HepG2 (cell line): ENCODE results near the gene ABHD2. TPM values are rescaled to one million over a fixed set of nuclear protein-coding genes. Genes with fewer than 3 reads are reported as not detected.
A peak's percentile ranks its signal among the peaks of the same experiment; 100 is the strongest.

Experiments
- ATF6 ChIP-seq: sonication (generic); formaldehyde crosslinking; conservative IDR thresholded peaks from 2 replicates; pipeline ENCODE4 v1.4.0; 2020; ENCODE audit warnings: missing genetic modification reagents
- FOSL2 ChIP-seq: sonication (generic); formaldehyde crosslinking; IDR thresholded peaks from 2 replicates; pipeline ENCODE4 v1.4.0; 2020; ENCODE audit warnings: missing genetic modification reagents
- FOXJ3 ChIP-seq: sonication (generic); formaldehyde crosslinking; IDR thresholded peaks from 2 replicates; pipeline ENCODE4 v1.4.0; 2020; ENCODE audit warnings: missing genetic modification reagents, mild to moderate bottlenecking, borderline replicate concordance
- GATA4 ChIP-seq: sonication (generic); IDR thresholded peaks from 2 replicates; pipeline ENCODE4 v1.6.1; 2016; ENCODE audit warnings: antibody characterized with exemption, low read depth, borderline replicate concordance
- LCORL ChIP-seq, 2 experiments: fragments of 450-650 bp in 1 of 2; sonication (generic) in 1 of 2; formaldehyde crosslinking in 1 of 2; IDR thresholded peaks; 2 replicates each; pipeline versions ENCODE4 v1.5.0 to v1.6.1; 2017 to 2020; ENCODE audit warnings: antibody characterized with exemption in 1 of 2, missing genetic modification reagents in 1 of 2
- RXRB ChIP-seq: IDR thresholded peaks from 2 replicates; pipeline ENCODE4 v1.6.1; 2016; ENCODE audit warnings: borderline replicate concordance, missing genetic modification reagents, missing compliant biosample characterization
- SNAI1 ChIP-seq: sonication (generic); formaldehyde crosslinking; IDR thresholded peaks from 2 replicates; pipeline ENCODE4 v1.5.0; 2020; ENCODE audit warnings: mild to moderate bottlenecking, missing genetic modification reagents, borderline replicate concordance
- SSRP1 ChIP-seq: IDR thresholded peaks from 2 replicates; pipeline ENCODE4 v1.6.1; 2016; ENCODE audit warnings: control low read depth
- TGIF2 ChIP-seq: IDR thresholded peaks from 2 replicates; pipeline ENCODE4 v1.6.1; 2016; ENCODE audit warnings: control low read depth, missing compliant biosample characterization
- TOE1 ChIP-seq: sonication (generic); formaldehyde crosslinking; IDR thresholded peaks from 2 replicates; pipeline ENCODE4 v1.4.0; 2020; ENCODE audit warnings: mild to moderate bottlenecking, missing genetic modification reagents
- ZBTB3 ChIP-seq: sonication (generic); formaldehyde crosslinking; IDR thresholded peaks from 2 replicates; pipeline ENCODE4 v1.4.0; 2020; ENCODE audit warnings: low read depth, mild to moderate bottlenecking, moderate library complexity, missing genetic modification reagents, borderline replicate concordance
- ZFP1 ChIP-seq: IDR thresholded peaks from 2 replicates; pipeline ENCODE4 v1.6.1; 2016
- ZNF160 ChIP-seq: sonication (generic); formaldehyde crosslinking; IDR thresholded peaks from 2 replicates; pipeline ENCODE4 v1.8.0; 2022; ENCODE audit warnings: mild to moderate bottlenecking, inconsistent platforms, missing genetic modification reagents
- ZNF501 ChIP-seq: sonication (generic); formaldehyde crosslinking; IDR thresholded peaks from 2 replicates; pipeline ENCODE4 v1.5.1; 2020; ENCODE audit warnings: mild to moderate bottlenecking, moderate library complexity, missing genetic modification reagents
- ZNF503 ChIP-seq: sonication (generic); formaldehyde crosslinking; IDR thresholded peaks from 2 replicates; pipeline ENCODE4 v1.4.0; 2020; ENCODE audit warnings: missing genetic modification reagents
- ZNF546 ChIP-seq: sonication (generic); formaldehyde crosslinking; conservative IDR thresholded peaks from 2 replicates; pipeline ENCODE4 v1.8.1; 2023; ENCODE audit warnings: mild to moderate bottlenecking, missing genetic modification reagents
- ZNF616 ChIP-seq: sonication (generic); formaldehyde crosslinking; IDR thresholded peaks from 2 replicates; pipeline ENCODE4 v1.5.0; 2020; ENCODE audit warnings: low read depth, mild to moderate bottlenecking, missing genetic modification reagents
- ZNF816 ChIP-seq: sonication (generic); formaldehyde crosslinking; IDR thresholded peaks from 2 replicates; pipeline ENCODE4 v1.8.0; 2022; ENCODE audit warnings: missing genetic modification reagents, mild to moderate bottlenecking, borderline replicate concordance
- ZSCAN12 ChIP-seq: sonication (generic); formaldehyde crosslinking; IDR thresholded peaks from 2 replicates; pipeline ENCODE4 v1.9.0; 2021; ENCODE audit warnings: mild to moderate bottlenecking, missing genetic modification reagents
- polyA plus RNA-seq, 8 experiments: library from polyadenylated mRNA; depleted of rRNA in 3 of 8; stranded (reverse) in 7 of 8; unstranded in 1 of 8; fragments of >200 nt; fragmentation: Illumina TruSeq in 4 of 8; extraction: Trizol in 4 of 8; gene quantifications; 2 replicates each; pipeline versions ENCODE4 v1.2.1 to v1.2.3, GENCODE V29; 2011 to 2016; ENCODE audit warnings: low read depth in 4 of 8, missing spikeins in 1 of 8, mixed read lengths in 1 of 8; ENCODE audit not compliant: insufficient read depth in 1 of 8
- total RNA-seq, 5 experiments: library from RNA; depleted of rRNA; stranded (reverse); fragments of >200 nt; fragmentation: Illumina TruSeq; extraction: Trizol; gene quantifications; 2 replicates each; pipeline ENCODE4 v1.2.3, GENCODE V29; 2016; ENCODE audit warnings: low read depth in 1 of 5
- TF ChIP-seq, protein P1 (sequence below): sonication (generic); formaldehyde crosslinking; IDR thresholded peaks from 2 replicates; pipeline ENCODE4 v1.4.0; 2020; ENCODE audit warnings: missing genetic modification reagents

The ABHD2 gene
- total and polyA plus RNA-seq, 2 of the 13 experiments (the other 11 are each of a cell fraction or from before 2014, with no cell fraction given): 14.8 to 22.4 TPM

- TF ChIP-seq ATF6 (no peak), ZFP1 (no peak), SNAI1 (no peak), LCORL (IDR thresholded peaks at IDR 0.05) (no peak), LCORL (CRISPR knock-in tag; IDR thresholded peaks at IDR 0.05) (no peak), ZNF503 (CRISPR knock-in tag) (no peak), ZBTB3 (CRISPR knock-in tag) (peak; percentile 56; the same call in 1 of the 2 replicates), TGIF2 (CRISPR knock-in tag) (no peak), ZNF160 (CRISPR knock-in tag) (no peak), ZNF616 (CRISPR knock-in tag) (no peak), TOE1 (CRISPR knock-in tag) (no peak), FOSL2 (CRISPR knock-in tag) (0 out of 2 replicates have a peak, but pooled peaks have one; percentile 18), FOXJ3 (CRISPR knock-in tag) (no peak; the same call in 1 of the 2 replicates), ZNF546 (CRISPR knock-in tag) (no peak), GATA4 (no peak), ZSCAN12 (CRISPR knock-in tag) (no peak), ZNF501 (CRISPR knock-in tag) (no peak), RXRB (CRISPR knock-in tag) (peak; percentile 91), ZNF816 (CRISPR knock-in tag) (no peak), SSRP1 (CRISPR knock-in tag) (no peak)
- TF ChIP-seq, protein P1, sequence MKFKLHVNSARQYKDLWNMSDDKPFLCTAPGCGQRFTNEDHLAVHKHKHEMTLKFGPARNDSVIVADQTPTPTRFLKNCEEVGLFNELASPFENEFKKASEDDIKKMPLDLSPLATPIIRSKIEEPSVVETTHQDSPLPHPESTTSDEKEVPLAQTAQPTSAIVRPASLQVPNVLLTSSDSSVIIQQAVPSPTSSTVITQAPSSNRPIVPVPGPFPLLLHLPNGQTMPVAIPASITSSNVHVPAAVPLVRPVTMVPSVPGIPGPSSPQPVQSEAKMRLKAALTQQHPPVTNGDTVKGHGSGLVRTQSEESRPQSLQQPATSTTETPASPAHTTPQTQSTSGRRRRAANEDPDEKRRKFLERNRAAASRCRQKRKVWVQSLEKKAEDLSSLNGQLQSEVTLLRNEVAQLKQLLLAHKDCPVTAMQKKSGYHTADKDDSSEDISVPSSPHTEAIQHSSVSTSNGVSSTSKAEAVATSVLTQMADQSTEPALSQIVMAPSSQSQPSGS (CRISPR knock-in tag): no peak
Measured at GRCh38 chr15:89164712-89165211, 76.5 kb downstream of the ABHD2 start (continued).
